Endothelial cell of umbilical vein (primary cell): ENCODE data around the gene NLRP9. TPM values are rescaled to one million over a fixed set of nuclear protein-coding genes. Genes with fewer than 3 reads are reported as not detected.

Experiments used
- BruUV-seq: library from RNA; stranded (reverse); fragments of 400-500 nt; replicated peaks from 2 replicates; lab custom pipeline; 2021; lab: Mats Ljungman, UMichigan
- CTCF ChIA-PET: fragments of 300-600, 350-600 bp; sonication (Branson Sonifier 250); formaldehyde crosslinking; loops from one replicate; lab custom pipeline; 2021; ENCODE audit warnings: antibody characterized with exemption, inconsistent platforms; lab: Charles Lee
- POLR2A ChIA-PET: fragments of 300-600, 350-600 bp; sonication (Branson Sonifier 250); formaldehyde crosslinking; loops from one replicate; lab custom pipeline; 2021; ENCODE audit warnings: antibody characterized with exemption, inconsistent platforms; lab: Charles Lee
- DNase-seq: peaks from one replicate; pipeline ENCODE4 v3.0.0-alpha.2; 2011; ENCODE audit warnings: low read depth, low spot score
- FAIRE-seq: peaks from 2 replicates; lab custom pipeline; 2011; peaks lifted over from hg19 to GRCh38; lab: Jason Lieb, UNC
- H2AFZ ChIP-seq: 2 replicates; pipeline ENCODE4 v1.6.0; 2012; ENCODE audit warnings: low read depth, low read length, control low read depth, inconsistent platforms
- H3K27ac ChIP-seq: 2 replicates; pipeline ENCODE4 v1.5.1; 2011; ENCODE audit warnings: low read depth, mild to moderate bottlenecking, control low read depth, low read length, moderate library complexity; ENCODE audit not compliant: insufficient read depth
- H3K27me3 ChIP-seq, 2 experiments: 2 replicates each; pipeline versions ENCODE4 v1.6.0 to v1.6.1; 2011; ENCODE audit warnings: low read length in 2 of 2, mixed read lengths in 1 of 2; ENCODE audit not compliant: control insufficient read depth in 2 of 2, insufficient read depth in 2 of 2
- H3K36me3 ChIP-seq, 2 experiments: 2 replicates in 1 of 2; 3 replicates in 1 of 2; pipeline ENCODE4 v1.5.1; 2011; ENCODE audit warnings: low read length in 2 of 2, mild to moderate bottlenecking in 1 of 2, moderate library complexity in 1 of 2; ENCODE audit not compliant: control insufficient read depth in 2 of 2, insufficient read depth in 2 of 2; ENCODE audit errors: extremely low read depth in 1 of 2
- H3K4me1 ChIP-seq: 3 replicates; pipeline ENCODE4 v1.5.1; 2011; ENCODE audit warnings: mild to moderate bottlenecking, low read length; ENCODE audit not compliant: control insufficient read depth, insufficient read depth; ENCODE audit errors: extremely low read depth
- H3K4me2 ChIP-seq: 2 replicates; pipeline ENCODE4 v1.6.1; 2011; ENCODE audit warnings: low read length, control low read depth, mixed read lengths; ENCODE audit not compliant: insufficient read depth
- H3K4me3 ChIP-seq, 3 experiments: fragments of 200-600 bp in 1 of 3; sonication (generic), shearing (Covaris generic) in 1 of 3; replicated peaks in 1 of 3; 2 replicates each; pipeline ENCODE4 v1.5.1; 2011 to 2016; ENCODE audit warnings: control low read depth in 3 of 3, low read length in 3 of 3, mild to moderate bottlenecking in 2 of 3, inconsistent platforms in 1 of 3, low read depth in 1 of 3, moderate library complexity in 1 of 3; ENCODE audit not compliant: insufficient read depth in 1 of 3
- H3K79me2 ChIP-seq: 2 replicates; pipeline ENCODE4 v1.6.0; 2012; ENCODE audit warnings: low read length, inconsistent platforms; ENCODE audit not compliant: control insufficient read depth, insufficient read depth
- H3K9ac ChIP-seq: replicated peaks from 2 replicates; pipeline ENCODE3; 2011; ENCODE audit warnings: low read length, control low read depth; ENCODE audit not compliant: insufficient read depth; ENCODE audit errors: extremely low read depth
- H3K9me1 ChIP-seq: replicated peaks from 3 replicates; pipeline ENCODE4 v1.6.0; 2011; ENCODE audit warnings: mild to moderate bottlenecking, low read length; ENCODE audit not compliant: control insufficient read depth, insufficient read depth; ENCODE audit errors: extremely low read depth
- H3K9me3 ChIP-seq: replicated peaks from 2 replicates; pipeline ENCODE4 v1.5.1; 2012; ENCODE audit warnings: low read length, inconsistent platforms; ENCODE audit not compliant: control insufficient read depth, insufficient read depth
- H4K20me1 ChIP-seq: replicated peaks from 2 replicates; pipeline ENCODE3; 2011; ENCODE audit warnings: mild to moderate bottlenecking, low read length; ENCODE audit not compliant: control insufficient read depth, insufficient read depth; ENCODE audit errors: extremely low read depth
- CTCF ChIP-seq, 2 donors: IDR thresholded peaks; 1 replicate in 1 of 2; 2 replicates in 1 of 2; pipeline ENCODE4 v1.5.1; 2011; ENCODE audit warnings: low read length in 2 of 2, mild to moderate bottlenecking in 2 of 2, moderate library complexity in 2 of 2, control low read depth in 1 of 2, inconsistent platforms in 1 of 2, low read depth in 1 of 2; ENCODE audit not compliant: insufficient read depth in 1 of 2; ENCODE audit errors: extremely low read depth in 1 of 2
- EZH2 ChIP-seq: IDR thresholded peaks from 2 replicates; pipeline ENCODE4 v1.6.1; 2012; ENCODE audit warnings: borderline replicate concordance, low read depth, mild to moderate bottlenecking, moderate library complexity, low read length, inconsistent platforms; ENCODE audit not compliant: severe bottlenecking
- GATA2 ChIP-seq: IDR thresholded peaks from 2 replicates; pipeline ENCODE4 v1.7.0; 2011; ENCODE audit warnings: low read depth, mild to moderate bottlenecking, moderate library complexity, mixed read lengths, low read length; ENCODE audit not compliant: insufficient read length, insufficient read depth
- POLR2A ChIP-seq: IDR thresholded peaks from 2 replicates; pipeline ENCODE4 v1.6.1; 2012; ENCODE audit warnings: low read depth, mild to moderate bottlenecking, control low read depth, low read length
- dilution Hi-C: fragments of 300-500 bp; cut with MboI; formaldehyde crosslinking; loops from one replicate; pipeline ENCODE4 v1.15.0; 2019; ENCODE audit warnings: low sequenced_read_pairs; ENCODE audit not compliant: extremely low pct_ligation_motif_present
- intact Hi-C: fragments of 100-400 bp; cut with micrococcal nuclease; formaldehyde crosslinking; loops from one replicate; pipeline ENCODE4 v1.10.0; 2022
- polyA plus RNA-seq, 4 experiments: library from polyadenylated mRNA; depleted of rRNA in 3 of 4; stranded (reverse) in 3 of 4; unstranded in 1 of 4; fragments of >200 nt; gene quantifications; 2 replicates each; pipeline versions ENCODE4 v1.2.1 to v1.2.3, GENCODE V29; 2011 to 2012; ENCODE audit warnings: missing spikeins in 1 of 4
- total RNA-seq: library from RNA; stranded (reverse); gene quantifications from 2 replicates; pipeline ENCODE4 v1.2.3, GENCODE V29; 2021
- TF ChIP-seq, protein P1 (sequence below): IDR thresholded peaks from 2 replicates; pipeline ENCODE4 v1.6.1; 2011; ENCODE audit not compliant: insufficient read depth, insufficient read length

The NLRP9 gene
- total and polyA plus RNA-seq, 2 donors (not counting 3 experiments of a cell fraction or from before 2014, with no cell fraction given) = not detected

DNA sequence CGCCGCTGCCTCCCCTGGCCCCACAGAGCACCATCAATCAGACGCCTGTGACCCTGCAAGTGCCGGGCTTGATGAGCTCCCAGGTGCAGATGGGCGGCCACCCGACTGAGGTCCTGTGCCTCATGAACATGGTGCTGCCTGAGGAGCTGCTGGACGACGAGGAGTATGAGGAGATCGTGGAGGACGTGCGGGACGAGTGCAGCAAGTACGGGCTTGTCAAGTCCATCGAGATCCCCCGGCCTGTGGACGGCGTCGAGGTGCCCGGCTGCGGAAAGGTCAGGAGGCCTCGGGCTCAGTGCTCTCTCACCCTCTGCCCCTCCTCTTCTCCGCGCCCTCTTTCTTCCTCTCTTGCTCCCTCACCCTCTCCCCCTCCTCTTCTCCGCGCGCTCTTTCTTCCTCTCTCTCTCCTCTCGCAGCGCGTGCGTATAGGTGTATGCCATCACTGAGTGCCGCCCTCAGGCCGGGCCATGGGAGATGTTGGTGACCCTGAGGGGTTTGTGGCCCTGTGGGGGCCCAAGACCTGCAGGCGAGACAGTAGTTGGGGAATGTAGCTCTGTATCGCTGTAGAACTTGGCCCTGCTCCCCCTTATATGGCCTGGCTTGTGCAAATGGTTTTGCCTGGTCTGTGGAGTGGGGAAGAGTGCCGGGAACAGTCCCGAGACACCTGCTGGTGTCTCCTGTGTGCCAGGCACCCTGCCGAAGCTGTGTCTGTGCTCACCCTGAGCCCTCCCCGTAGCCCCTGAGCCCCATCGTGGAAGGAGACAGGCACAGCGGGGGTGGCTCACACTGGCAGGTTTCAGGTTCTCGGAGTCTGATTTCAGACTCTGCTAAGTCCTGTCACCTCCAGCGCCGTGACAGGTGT lies 68.6 kb downstream of the NLRP9 start:
- dilution Hi-C loops = no loop called here
- H3K9me3 ChIP-seq = no peaks in the 10 kb centered on the region
- H3K36me3 ChIP-seq = peaks cover 18 to 50% of the 10 kb centered on the region in 2 experiments
- CTCF ChIA-PET = interaction anchor here (0.6 to 3.8 kb wide), 2 partner anchors 37 to 702 kb away, joined by 3 to 52 read pairs; no protein-coding TSS in a partner anchor
- no peak overlapping the region for H3K4me2 ChIP-seq
- peaks cover 5% of the 10 kb centered on the region for H4K20me1 ChIP-seq
- FAIRE-seq = no peak
- no TSS peak for BruUV-seq
- TF ChIP-seq POLR2A (no peak), EZH2 (no peak), GATA2 (no peak), CTCF (IDR thresholded peaks at IDR 0.05; ENCODE audit: extremely low read depth in 1 of 2, insufficient read depth in 1 of 2, low read depth in 1 of 2, low read length in 2 of 2) (no peak)
- TF ChIP-seq, protein P1, sequence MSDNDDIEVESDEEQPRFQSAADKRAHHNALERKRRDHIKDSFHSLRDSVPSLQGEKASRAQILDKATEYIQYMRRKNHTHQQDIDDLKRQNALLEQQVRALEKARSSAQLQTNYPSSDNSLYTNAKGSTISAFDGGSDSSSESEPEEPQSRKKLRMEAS = no peak
- H3K79me2 ChIP-seq = peaks cover 78% of the 10 kb centered on the region
- DNase-seq = no peak
- H2AFZ ChIP-seq = no peak overlapping the region
- no peaks in the 10 kb centered on the region for H3K9me1 ChIP-seq
- H3K4me1 ChIP-seq = peaks cover 7% of the 10 kb centered on the region
- H3K9ac ChIP-seq = no peak overlapping the region
- intact Hi-C loops = no loop called here
- no peaks in the 10 kb centered on the region for H3K27me3 ChIP-seq
- POLR2A ChIA-PET = no interaction called here
- H3K4me3 ChIP-seq = no peak overlapping the region
- no peak overlapping the region for H3K27ac ChIP-seq
